ENCODE measurements around the gene ARNT2.

The ARNT2 gene

GRCh38 chr15:80550219-80550907 is 146.2 kb downstream of the ARNT2 start:
- H3K4me3 ChIP-seq (ENCODE audit: low read depth, low read length), result no peak overlapping the region

DNA sequence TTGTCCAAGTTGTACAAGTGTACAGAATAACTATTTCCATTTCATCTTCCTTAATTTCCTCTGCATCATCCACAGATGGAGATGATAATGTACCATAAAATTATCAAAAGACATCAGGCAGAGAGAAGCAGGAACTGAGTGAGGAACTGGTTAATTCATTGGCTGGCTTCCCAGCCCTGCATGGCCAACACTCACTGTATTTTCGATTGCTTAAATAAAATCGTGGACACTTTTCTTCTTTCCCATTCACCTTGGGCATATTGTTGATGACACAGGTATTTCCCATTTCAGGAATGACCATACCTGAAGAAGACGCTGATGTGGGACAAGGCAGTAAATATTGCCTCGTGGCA is 146.7 kb downstream of the ARNT2 start:
- H3K4me3 ChIP-seq (ENCODE audit: low read depth, low read length), result no peak overlapping the region

GRCh38 chr15:80551348-80551747 is 147.2 kb downstream of the ARNT2 start:
- no peak overlapping the region for H3K4me3 ChIP-seq (ENCODE audit: low read depth, low read length)

GRCh38 chr15:80554560-80554959 is 150.4 kb downstream of the ARNT2 start:
- H3K4me3 ChIP-seq (ENCODE audit: low read depth, low read length), result no peak overlapping the region

- no peak overlapping the region for H3K4me3 ChIP-seq (ENCODE audit: low read depth, low read length)
Measured at GRCh38 chr15:80556694-80557367, 152.6 kb downstream of the ARNT2 start.

DNA sequence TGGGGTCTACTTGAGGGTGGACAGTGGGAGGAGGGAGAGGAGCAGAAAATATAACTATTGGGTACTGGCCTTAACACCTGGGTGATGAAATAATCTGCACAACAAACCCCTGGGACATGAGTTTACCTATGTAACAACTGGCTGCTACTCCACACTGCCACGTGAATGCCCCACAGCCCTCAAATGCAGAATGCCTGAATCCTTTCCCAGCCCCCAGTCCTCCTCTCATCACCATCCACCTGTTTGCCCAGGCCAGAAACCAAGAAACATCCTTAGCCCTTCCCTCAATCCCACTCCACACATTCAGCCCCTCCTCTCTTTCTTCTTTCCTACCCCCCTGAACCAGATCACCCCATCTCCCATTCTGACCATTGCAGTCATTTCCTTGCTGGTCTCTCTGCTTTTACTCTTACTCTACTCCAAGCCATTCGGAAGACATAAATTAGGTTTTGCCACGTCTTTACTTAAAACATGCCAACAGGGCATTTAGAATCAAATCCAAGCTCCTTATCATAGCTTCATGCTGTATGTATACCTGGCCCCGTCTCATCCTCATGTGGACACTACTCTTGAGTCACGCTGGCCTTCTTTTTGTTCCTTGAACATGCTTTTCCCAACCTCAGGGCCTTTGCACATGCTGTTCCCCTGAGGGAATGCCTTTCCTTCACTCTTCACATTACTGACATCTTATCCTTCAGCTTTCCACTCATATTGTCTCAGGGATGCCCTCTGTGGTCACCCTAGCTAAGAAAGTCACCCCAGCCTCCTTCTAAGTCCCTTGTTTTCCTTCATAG is 153.5 kb downstream of the ARNT2 start:
- no peak overlapping the region for H3K4me3 ChIP-seq (ENCODE audit: low read depth, low read length)

DNA sequence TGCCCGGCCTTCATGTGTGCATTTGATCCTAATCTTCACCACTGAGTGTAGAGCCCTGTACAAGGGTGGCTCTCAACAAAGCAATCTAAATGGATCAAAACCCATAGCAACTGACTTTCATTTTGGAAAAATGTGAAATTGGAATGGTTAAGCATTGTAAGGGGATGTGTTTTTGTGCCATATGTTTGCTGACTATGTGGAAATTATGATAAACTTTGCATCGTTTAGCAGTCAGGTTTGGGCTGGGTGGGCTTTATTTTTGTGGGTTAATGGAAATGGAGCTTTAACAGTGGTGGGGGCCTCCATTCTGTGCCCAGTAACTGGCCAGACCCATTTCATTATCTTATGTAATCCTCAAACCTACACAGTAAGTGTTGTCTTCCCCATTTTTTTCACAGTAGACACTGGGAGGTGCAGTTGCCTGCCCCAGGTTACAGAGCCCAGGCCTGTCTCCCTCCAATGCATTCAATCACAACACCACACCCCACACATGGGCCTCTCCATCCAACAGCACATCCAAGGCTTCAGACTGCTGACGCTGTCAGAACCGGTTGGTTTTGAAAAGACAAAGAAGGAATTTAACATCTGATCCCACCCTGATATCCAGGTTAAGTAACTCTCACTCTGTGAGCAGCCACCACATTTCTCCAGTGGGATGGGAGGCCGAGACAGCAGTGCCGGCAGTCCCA is 154.6 kb downstream of the ARNT2 start:
- H3K4me3 ChIP-seq (ENCODE audit: low read depth, low read length), result no peak overlapping the region

GRCh38 chr15:80559320-80559693 is 155.1 kb downstream of the ARNT2 start:
- H3K4me3 ChIP-seq (ENCODE audit: low read depth, low read length), result no peak overlapping the region

GRCh38 chr15:80559761-80560160 is 155.6 kb downstream of the ARNT2 start:
- H3K4me3 ChIP-seq (ENCODE audit: low read depth, low read length), result no peak overlapping the region

DNA sequence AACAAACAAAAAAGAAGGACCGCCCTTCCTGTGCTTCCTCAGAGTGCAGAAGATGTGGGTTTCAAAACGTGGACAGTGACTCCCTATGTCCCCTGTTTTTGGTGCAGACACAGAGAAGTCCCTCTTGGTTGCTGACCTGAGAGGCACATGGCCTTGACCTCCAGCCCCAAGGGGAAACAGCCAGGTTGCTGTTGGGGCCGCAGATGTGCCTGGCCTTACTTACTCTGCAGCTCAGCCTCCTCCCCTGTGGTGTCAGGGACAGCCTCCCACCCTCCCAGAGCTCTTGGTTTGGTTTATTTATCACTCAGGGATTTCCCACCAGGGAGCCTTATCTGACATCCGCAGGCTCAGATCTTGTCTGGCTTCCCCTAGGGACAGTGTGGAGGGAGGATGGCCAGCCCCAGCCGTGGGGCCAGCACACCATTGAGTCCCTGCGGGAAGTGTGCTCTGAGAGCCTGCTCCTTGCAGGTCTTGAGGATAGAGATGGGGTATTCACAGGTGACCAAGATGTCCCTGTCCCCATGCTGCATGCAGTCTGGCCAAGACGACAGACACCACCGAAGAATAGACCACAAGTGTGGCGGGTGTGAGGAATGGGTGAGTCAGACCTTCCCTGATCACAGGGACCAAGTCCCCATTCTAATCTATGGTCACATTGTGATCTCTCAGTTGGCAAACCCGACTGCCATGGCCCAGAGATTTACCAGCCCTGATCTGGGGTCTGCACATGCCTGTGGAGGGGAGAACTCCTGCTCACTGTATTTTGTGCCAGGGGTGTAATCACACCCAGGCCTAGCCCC is 156.6 kb downstream of the ARNT2 start:
- H3K4me3 ChIP-seq (ENCODE audit: low read depth, low read length), result no peak overlapping the region

DNA sequence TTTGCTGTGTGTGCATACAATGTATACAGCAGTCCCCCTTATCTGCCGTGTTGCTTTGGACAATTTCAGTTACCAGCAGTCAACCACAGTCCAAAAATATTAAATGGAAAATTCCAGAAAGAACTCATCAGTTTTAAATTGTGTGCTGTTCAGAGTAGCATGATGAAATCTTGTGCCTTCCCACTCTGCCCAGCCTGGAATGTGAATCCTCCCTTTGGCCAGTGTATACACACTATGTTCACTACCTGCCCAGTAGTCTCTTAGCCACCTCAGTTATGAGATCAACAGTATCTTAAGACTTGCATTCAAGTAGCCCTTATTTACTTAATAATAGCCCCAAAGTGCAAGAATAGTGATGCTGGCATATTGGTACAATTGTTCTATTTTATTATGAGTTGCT is 157.3 kb downstream of the ARNT2 start:
- H3K4me3 ChIP-seq (ENCODE audit: low read depth, low read length), result no peak overlapping the region

DNA sequence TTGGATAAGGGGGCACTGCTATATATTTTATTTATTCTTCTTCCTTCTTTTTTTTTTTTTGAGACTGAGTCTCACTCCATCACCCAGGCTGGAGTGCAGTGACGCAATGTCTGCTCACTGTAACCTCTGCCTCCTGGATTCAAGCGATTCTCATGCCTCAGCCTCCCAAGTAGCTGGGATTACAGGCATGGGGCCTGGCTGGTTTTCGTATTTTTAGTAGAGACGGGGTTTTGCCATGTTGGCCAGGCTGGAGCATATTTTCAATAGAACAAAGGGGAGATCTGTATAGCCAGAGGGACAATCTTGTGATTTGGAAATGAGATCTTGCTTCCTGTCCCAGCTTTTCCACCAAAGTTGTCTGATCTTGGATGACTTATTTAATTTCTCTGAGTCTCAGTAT is 157.9 kb downstream of the ARNT2 start:
- no peak overlapping the region for H3K4me3 ChIP-seq (ENCODE audit: low read depth, low read length)

DNA sequence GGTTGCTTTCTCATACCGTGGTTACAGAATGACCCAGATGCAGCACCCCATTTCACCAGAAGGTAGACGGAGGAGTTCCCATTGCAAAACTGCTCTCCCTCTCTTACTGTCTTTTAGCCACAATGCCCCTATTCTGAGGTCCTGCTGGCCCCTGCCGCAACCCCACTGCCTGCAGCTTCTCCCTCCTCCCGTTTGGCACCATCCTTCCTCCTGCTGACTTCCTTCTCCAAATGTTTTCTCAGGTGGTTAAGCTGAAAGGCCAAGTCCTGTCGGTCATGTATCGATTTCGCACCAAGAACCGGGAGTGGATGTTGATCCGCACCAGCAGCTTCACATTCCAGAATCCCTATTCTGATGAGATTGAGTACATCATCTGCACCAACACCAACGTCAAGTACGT is 158.7 kb downstream of the ARNT2 start:
- no peak overlapping the region for H3K4me3 ChIP-seq (ENCODE audit: low read depth, low read length)

DNA sequence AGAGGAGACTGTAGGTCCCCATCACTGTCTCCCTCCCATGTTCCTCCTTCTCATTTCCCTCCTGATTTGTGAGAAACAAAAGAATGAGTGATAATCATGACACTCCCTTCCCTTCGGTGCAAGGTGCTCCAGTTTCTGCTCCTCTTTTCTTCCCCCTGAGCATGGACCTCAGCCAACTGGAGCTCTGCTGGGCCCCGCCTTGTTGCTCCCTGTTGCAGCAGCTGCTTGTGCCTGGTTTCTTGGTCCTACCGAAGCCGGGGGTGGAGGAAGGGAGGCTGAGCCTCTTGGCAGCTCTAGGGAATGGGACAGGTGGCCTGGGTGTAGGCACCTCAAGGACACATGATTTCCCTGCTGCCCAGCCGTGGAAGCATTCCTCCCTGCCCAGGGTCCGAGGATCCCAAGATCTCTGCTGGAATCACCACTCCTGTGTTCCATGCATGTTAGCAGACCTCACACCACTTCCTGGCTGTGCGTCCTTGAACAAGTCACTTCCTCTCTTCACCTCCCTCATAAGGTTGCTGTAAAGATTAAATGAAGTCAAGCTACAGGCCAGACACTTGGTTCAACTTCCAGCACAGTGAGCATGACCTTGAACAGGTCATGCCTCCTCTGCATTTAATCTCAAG is 159.3 kb downstream of the ARNT2 start:
- H3K4me3 ChIP-seq (ENCODE audit: low read depth, low read length), result no peak overlapping the region

DNA sequence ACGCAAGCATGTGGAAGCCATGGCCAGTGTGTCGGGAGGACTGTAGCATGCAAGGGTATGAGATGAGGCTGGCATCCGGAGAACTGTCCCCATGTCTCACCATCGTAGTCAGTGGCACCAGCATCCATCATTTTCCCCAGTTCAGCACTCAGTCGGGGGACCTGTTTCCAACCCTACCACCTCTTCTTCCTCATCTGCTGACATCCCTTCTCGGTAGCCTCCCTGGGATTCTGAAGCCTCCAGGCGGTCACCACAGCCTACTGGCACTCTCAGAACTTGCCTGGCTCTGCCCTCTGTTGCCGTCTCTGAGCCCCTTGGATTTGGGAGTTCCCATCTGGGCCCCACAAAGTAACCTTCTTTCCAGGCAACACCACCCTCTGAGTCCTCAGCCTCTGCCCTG is 159.9 kb downstream of the ARNT2 start:
- no peak overlapping the region for H3K4me3 ChIP-seq (ENCODE audit: low read depth, low read length)

DNA sequence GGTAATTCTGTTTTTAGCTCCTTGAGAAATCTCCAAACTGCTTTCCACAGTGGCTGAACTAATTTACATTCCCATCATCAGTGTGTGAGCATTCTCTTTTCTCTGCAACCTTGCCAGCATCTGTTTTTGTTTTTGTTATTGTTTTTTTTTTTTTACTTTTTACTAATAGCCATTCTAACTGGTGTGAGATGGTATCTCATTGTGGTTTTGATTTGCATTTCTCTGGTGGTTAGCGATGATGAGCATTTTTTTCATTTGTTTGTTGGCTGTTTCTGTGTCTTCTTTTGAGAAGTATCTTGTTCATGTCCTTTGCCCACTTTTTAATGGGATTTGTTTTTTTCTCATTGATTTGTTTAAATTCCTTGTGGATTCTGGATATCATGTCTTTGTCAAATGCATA is 161.2 kb downstream of the ARNT2 start:
- H3K4me3 ChIP-seq (ENCODE audit: low read depth, low read length), result no peak overlapping the region

DNA sequence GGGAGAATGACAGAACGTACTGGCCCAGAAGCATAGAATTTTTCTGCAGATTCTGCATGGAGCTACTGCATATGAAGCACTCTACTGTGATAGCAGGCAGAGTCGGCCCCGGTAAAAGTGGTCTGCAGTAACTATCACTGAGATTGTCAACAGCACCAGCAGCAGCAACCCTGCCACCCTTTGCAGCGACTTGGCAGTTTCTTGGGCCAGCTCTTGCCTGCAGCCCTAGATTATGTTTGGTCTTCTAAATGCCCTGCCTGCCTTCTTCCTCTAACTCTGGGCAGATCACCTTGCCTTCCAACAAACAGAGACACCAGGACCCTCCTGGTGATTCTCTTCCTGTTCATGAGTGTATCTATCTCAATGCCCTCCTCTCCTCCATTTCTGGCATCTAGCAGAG is 161.8 kb downstream of the ARNT2 start:
- H3K4me3 ChIP-seq (ENCODE audit: low read depth, low read length), result no peak overlapping the region

DNA sequence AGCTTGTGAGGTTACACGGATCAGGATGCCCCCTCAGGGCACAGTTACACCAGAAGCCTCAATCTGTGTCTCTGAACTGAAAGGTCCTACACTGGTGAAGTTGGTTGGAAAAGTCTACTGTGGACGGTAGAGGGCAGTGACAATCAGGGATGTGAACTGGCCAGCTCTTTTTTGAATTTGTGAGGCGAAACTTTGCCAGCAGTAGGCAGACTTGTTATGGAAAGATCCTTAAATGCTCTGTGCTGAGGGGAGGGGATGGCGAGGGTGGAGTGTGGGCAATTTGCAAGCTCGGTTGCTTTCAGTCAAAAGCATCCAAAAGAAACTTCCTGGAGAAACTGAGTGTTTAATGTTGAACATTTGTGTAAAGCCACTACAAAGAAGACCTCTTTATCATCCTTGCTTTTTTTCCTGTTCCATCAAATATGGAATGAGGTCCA is 163.6 kb downstream of the ARNT2 start:
- H3K4me3 ChIP-seq (ENCODE audit: low read depth, low read length), result no peak overlapping the region

DNA sequence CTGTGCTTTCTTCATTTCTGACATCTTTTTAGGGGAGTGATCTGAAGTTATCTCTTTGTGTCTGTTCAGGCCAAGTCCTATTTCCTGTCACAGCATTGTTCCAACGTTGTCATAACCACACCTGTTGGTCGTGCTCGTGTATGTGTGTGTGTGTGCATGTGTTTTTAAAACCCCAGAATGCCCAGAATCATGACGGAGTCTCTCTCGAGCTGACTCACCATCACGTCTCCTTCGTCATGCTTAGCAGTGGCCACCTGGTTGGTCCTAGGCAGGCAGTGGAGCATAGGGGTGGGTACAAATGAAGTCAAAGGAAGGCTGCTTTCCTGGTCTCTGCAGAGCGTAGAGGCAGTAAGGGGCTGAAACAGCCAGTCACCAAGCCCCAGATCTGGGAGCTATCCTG is 164.1 kb downstream of the ARNT2 start:
- H3K4me3 ChIP-seq (ENCODE audit: low read depth, low read length), result no peak overlapping the region

- H3K4me3 ChIP-seq (ENCODE audit: low read depth, low read length), result no peak overlapping the region
Measured at GRCh38 chr15:80568876-80569605, 164.9 kb downstream of the ARNT2 start.
